GM19023 (cell line): Measurements from ENCODE around the gene OR3A3.
"Not testable (repeated sequence)": the region's sequence is repeated elsewhere in the genome, so short reads cannot be mapped to it uniquely, and the experiment has no call there.

ENCODE experiments used
- ATAC-seq: cut with Tn5 transposase; IDR thresholded peaks from one replicate; pipeline ENCODE4 v1.9.1; 2021; ENCODE audit warnings: mild to moderate bottlenecking, moderate library complexity; ENCODE audit not compliant: unreplicated experiment

OR3A3 gene

DNA sequence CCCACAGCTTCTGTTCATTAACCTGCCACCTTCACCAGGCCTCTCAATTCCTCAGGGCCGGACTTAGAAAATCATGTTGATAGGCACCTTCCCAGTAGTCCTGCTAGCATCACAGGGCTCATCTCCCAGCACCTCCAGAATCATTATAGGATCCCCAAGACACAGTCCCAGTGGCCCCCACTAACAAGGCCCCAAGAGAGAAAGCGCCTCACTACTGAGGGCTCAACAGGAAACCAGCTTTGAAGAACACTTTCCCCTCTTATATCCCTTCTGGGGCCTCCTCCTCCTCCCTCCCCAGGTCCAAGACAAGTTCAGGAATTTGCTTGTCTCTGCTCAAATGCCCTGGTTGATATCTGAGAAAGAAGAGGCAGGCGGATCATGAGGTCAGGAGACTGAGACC, at the start of gene OR3A3:
Gene OR3A3, plus strand, starts transcription at position 301 of the 400 bp plus-strand sequence.
- no peak for ATAC-seq

- ATAC-seq: not testable (repeated sequence)
Observed at GRCh38 chr17:3371167-3371566, 40.0 kb upstream of the OR3A3 start.

DNA sequence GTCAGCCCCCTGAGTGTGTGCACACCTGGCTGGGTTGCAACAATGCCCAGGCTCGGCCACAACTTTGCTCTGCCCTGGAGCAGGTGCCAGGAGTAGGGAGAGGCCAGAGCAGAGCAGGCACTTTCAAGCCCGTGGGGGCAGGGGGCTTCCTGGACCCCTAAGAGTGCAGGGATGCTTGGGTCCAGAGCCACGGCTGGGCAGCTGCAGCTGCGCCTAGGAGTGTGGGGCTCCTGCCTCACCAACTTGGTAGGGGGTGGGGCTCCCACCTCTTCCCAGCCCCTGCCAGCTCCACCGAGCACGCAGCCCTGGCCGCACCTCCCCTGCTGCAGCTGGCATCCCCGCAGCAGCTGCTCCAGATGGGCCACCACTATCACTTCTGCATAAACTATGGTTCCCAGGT, 32.8 kb upstream of the OR3A3 start:
- no peak for ATAC-seq

- ATAC-seq: no peak
Observed at GRCh38 chr17:3381957-3382356, 29.2 kb upstream of the OR3A3 start.

DNA sequence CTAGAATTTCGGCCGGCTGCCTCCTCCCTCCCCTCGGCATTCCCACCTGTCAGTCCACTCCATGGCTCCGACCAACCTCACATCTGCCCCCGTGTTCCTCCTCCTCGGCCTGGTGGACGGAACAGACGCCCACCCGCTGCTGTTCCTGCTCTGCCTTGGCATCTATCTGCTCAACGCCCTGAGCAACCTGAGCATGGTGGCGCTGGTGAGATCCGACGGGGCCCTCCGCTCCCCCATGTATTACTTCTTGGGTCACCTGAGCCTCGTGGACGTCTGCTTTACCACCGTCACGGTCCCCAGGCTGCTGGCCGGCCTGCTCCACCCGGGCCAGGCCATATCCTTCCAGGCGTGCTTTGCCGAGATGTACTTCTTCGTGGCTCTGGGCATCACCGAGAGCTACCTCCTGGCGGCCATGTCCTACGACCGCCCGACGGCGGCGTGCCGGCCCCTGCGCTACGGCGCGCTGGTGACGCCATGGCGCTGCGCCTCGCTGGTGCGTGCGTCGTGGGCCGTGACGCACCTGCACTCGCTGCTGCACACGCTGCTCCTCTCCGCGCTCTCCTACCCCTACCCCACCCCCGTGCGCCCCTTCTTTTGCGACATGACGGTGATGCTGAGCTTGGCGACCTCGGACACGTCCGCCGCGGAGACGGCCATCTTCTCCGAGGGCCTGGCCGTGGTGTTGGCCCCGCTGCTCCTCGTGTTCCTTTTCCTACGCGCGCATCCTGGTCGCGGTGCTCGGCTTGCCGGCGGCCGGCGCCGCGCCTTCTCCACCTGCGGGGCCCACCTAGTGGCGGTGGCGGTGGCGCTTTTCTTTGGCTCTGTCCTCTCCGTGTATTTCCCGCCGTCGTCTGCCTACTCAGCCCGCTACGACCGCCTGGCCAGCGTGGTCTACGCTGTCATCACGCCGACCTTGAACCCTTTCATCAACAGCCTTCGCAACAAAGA, 25.0 kb upstream of the OR3A3 start, which contains the start of gene OR3A2:
Gene OR3A2, minus strand, starts transcription at position 440 of the 948 bp plus-strand sequence.
- ATAC-seq: no peak

DNA sequence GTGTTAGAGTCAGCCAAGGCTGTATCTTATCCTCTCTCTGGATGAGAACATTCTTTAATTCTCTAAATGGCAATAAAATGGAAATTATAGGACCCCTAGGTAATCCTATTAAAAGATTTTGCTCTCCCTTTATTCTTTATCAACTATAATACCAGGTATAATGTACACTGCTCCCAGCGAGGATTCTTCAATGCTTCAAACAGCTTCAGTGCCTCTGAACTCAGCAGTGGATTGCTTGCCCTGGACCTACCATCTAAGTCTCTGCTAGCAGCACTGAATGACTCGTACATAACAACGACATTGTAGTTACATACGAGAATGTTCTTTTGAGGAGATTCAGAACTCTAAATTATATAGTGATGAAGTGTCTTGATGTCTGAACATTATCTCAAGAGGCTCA, 21.4 kb upstream of the OR3A3 start:
- no peak for ATAC-seq

GRCh38 chr17:3397801-3398200, 13.4 kb upstream of the OR3A3 start:
- not testable (repeated sequence) for ATAC-seq

- no peak for ATAC-seq
Observed at GRCh38 chr17:3398310-3398709, 12.9 kb upstream of the OR3A3 start, which contains the start of gene OR1E1. TSS of gene OR1E1 (minus strand) at chr17:3398410. CDS start at chr17:3398410, 0 bp downstream.

DNA sequence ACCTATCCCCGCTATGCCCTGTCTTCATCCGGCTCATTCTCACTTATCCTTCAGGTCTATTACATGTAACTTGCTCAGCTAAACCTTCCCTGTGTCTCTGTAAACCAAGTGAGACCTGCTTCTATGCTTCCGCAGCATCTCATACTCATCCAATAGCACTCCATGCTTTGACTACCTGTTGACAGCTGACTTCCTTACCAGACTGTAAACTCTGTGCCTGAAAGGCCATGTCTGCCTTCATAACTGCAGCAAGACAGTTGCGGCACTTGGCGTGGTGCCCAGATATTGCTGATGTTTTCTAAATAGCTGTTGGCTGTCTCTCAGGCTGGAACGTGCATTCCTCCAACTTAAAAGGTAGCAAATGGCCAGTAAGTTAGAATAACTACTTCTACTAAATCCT, 11.1 kb upstream of the OR3A3 start:
- no peak for ATAC-seq

- ATAC-seq: no peak
Observed at GRCh38 chr17:3401786-3402185, 9.4 kb upstream of the OR3A3 start.

DNA sequence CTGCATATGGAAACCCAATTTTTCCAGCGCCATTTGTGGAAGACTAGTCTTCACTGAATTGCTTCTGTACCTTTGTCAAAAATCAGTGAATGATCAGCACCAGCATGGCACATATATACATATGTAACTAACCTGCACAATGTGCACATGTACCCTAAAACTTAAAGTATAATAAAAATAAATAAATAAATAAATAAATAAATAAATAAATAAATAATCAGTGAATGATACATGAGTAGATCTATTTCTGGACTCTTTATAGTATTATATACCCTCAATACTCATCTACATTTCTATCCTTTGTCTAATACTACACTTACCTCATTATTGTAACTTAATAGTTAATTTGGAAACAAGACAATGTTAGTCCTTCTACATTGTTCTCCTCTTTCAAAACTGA, 7.3 kb upstream of the OR3A3 start:
- ATAC-seq: not testable (repeated sequence)

DNA sequence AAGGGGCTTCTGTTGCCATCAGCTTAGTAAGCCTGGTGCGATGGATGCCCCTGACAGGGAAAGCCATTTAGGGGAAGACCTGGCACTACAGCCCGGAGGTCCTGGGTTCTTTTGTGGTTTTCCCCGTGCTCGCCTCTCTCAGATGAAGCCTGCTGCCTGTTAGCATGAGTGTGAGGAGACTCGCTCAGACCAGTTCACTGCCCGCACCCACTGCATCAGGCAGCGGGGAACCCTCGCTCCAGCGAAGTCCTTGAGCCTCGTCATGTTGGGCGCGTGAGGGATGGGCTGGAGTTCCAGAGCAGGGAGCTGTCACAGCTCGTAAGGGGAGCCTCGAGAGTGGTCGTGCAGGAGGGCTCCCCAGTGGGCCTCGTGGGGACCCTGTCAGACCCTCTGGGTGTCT, 1.0 kb downstream of the OR3A3 start:
- not testable (repeated sequence) for ATAC-seq

DNA sequence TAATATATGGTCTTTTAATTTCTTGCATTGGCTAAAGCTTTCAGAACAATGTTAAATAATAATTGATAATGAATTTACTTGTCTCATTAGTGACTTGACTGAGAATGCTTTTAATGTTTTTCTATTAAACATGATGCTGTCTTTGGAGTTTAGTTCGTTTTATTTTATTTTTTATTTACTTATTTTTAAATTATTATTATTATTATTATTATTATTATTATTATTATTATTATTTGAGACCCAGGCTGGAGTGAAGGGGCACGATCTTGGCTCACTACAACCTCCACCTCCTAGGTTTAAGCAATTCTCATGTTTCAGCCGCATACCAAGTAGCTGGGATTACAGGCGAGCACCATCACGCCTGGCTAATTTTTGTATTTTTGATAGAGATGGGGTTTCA, 4.4 kb downstream of the OR3A3 start:
- no peak for ATAC-seq

DNA sequence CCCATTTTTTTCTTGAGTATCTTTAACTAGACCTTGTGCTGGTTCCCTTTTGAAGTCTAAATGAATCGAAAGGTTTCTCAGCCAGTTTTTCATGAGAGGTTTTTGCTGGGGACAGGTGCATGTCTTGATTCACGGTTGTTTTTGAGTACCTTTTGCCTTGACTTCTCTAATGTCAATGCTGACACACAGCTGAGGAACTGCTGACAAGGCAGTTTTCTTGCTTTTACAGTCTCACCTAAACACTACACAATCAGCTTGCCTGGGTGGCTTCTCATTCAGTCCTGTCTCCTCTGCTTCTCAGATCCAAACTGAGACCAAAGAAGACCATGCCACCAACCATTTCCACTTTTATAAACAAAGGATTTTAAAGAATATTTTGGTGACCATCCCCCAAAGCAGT, 7.1 kb downstream of the OR3A3 start:
- no peak for ATAC-seq

GRCh38 chr17:3433215-3433614, 22.0 kb downstream of the OR3A3 start:
- not testable (repeated sequence) for ATAC-seq

- ATAC-seq: no peak
Observed at GRCh38 chr17:3433741-3434140, 22.6 kb downstream of the OR3A3 start, which contains the start of gene OR1E2. TSS of gene OR1E2 (minus strand) at chr17:3433841. CDS start at chr17:3433841, 0 bp downstream.

GRCh38 chr17:3438368-3438767, 27.2 kb downstream of the OR3A3 start:
- ATAC-seq: no peak

- no peak for ATAC-seq
Observed at GRCh38 chr17:3440451-3440850, 29.3 kb downstream of the OR3A3 start.

- ATAC-seq: no peak
Observed at GRCh38 chr17:3447625-3448024, 36.5 kb downstream of the OR3A3 start.

GRCh38 chr17:3448059-3448665, 37.0 kb downstream of the OR3A3 start:
- no peak for ATAC-seq

DNA sequence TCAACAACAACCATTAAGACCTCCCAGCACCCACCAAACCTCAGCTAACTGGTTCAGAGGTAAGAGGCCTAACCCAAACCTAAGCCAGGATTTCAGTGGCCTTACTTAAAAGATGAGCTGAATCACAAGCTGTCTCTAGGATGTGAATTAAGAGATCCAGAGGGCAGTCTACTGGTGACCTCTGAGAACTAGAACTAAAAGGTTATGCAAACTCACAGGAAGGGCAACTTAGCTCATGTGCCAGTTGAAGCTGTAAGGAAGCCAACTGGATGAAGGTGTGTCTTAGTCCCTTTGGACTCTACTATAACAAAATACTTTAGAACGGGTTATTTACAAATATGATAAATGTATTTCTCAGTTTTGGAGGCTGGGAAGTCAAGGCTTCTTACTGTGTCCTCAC, 55.2 kb downstream of the OR3A3 start:
- ATAC-seq: not testable (repeated sequence)

DNA sequence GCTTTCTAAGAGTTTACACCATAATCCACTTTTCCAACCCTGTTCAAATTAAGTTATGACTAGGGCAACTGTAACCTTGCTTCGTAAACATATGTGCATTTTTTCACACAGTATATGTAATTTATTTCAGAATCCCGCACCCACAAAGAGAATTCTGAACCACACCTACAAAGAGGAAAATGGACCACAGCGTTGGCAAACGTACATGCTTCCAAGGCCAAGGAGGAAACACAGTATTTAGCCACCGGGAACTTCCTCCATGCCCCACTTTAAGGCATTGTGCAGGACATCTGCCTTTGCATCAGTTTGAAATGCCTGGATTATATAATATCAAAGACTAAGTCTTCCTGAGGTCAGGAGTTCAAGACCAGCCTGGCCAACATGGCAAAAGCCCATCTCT, 58.4 kb downstream of the OR3A3 start:
- ATAC-seq: no peak
